Adipose tissue (tissue), 3 donors: ENCODE measurements around the gene USP51. TPM values are rescaled to one million over a fixed set of nuclear protein-coding genes. Genes with fewer than 3 reads are reported as not detected.
"Not testable (repeated sequence)": the region's sequence is repeated elsewhere in the genome, so short reads cannot be mapped to it uniquely, and the experiment has no call there.

Experiments
- H3K27ac ChIP-seq: one replicate; pipeline ENCODE4 v1.5.1; 2013; ENCODE audit warnings: low read depth, low read length
- WGBS, 3 donors: extraction: QIAGEN DNeasy Blood & Tissue Kit; methylation state at CpG; one replicate each; pipeline ENCODE4 v1.1.7; 2013; 5-methylcytosine and 5-hydroxymethylcytosine counted together
- polyA plus RNA-seq, 3 donors: library from polyadenylated mRNA; stranded (reverse); fragments of 200-250 nt; gene quantifications; one replicate each; pipeline ENCODE4 v1.2.3, GENCODE V29; 2013
- donor health status: healthy with polysubstance abuse.
- donor health status: Bipolar disorder and iron deficiency.
- donor health status: healthy.

USP51 gene
- under 1 TPM; 0.48 to 0.67 (median 0.56) TPM for polyA plus RNA-seq

GRCh38 chrX:55489314-55490009 lies at the start of gene USP51:
TSS of gene USP51 (minus strand) at chrX:55489848. CDS start at chrX:55488939, 909 bp downstream.
- 1 to 33% (median 1%) methylated on average over 31 to 34 of the region's 34 CpGs for WGBS, 3 donors

DNA sequence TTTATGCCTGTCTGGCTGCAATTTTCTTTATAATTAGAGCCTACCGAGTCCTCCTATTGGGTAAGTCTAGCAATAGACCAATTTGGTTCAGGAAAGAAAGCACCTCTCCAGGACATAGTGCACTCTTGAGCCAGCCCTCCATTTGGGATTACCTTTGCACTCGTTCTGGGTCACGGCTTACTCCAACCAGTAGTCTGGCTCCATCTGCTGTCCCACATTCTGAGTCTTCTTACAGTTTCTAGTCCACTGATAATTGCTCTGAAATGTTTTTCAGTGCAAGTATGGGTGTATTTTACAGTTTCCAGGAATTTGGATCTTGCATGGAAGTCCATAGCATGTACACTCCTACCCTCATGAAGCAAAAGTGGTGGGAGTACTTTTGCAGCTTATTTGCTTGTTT lies 34.8 kb upstream of the USP51 start:
- H3K27ac ChIP-seq = no peak overlapping the region
- 38 to 56% (median 55%) methylated on average over 3 of the region's 3 CpGs for WGBS, 3 donors

More at GRCh38 chrX:55489314-55490009, at the start of gene USP51:
- no peak within 1 kb of the TSS for H3K27ac ChIP-seq

- no peak overlapping the region for H3K27ac ChIP-seq
- 58 to 73% (median 62%) methylated on average over 1 of the region's 1 CpG for WGBS, 3 donors
These were observed 33.7 kb upstream of the USP51 start for GRCh38 chrX:55523356-55523755.

GRCh38 chrX:55522596-55523276 lies 33.1 kb upstream of the USP51 start:
- H3K27ac ChIP-seq = no peak overlapping the region
- WGBS, 3 donors = 44 to 64% (median 50%) methylated on average over 12 to 17 of the region's 17 CpGs

GRCh38 chrX:55521687-55522086 lies 32.0 kb upstream of the USP51 start:
- WGBS, 3 donors = 90 to 96% (median 93%) methylated on average over 3 of the region's 3 CpGs
- no peak overlapping the region for H3K27ac ChIP-seq

- no CpG with 5 or more reads among the region's 10 CpGs for whole genome bisulfite sequencing, 3 donors
- not testable (repeated sequence) for H3K27ac ChIP-seq
These were observed 27.3 kb upstream of the USP51 start for GRCh38 chrX:55516794-55517481.

DNA sequence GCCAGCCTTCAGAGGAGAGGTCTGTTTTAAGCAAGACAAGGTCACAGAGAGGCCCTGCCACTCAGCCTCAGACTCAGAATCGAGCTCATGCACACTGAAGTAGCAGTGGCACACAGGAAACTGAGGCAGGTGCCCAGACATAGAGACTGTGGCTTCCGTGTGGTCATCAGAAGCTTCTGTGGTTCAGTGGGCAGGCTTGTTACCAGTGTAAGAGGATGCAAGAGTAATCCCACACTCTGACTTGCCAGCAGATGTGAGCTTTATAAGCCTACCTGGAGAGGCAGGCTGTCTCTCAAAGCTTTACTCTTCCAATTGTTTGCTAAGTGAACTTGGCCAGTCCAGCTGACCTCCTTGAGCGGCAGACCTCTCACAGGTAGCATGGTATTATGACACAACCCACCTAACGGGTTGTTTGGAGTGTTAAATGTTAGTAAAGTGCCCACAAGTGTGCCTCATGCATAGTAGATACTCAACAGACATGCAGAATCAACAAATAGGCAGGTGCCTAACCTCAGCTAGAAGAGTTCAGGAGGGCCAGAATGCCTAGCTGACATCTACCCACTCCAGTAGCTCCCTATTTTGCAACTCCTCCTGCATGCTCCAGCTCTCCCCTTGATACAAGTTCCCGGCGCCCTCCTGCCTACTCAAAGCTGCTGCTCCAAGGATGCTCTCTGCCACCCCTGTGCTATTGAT lies 23.5 kb upstream of the USP51 start:
- not testable (repeated sequence) for H3K27ac ChIP-seq
- whole genome bisulfite sequencing, 3 donors = no CpG with 5 or more reads among the region's 6 CpGs

GRCh38 chrX:55508410-55509152 lies 18.9 kb upstream of the USP51 start:
- not testable (repeated sequence) for H3K27ac ChIP-seq
- no CpG with 5 or more reads among the region's 10 CpGs for WGBS, 3 donors

- WGBS, 3 donors = no CpG with 5 or more reads among the region's 5 CpGs
- H3K27ac ChIP-seq = not testable (repeated sequence)
These were observed 18.1 kb upstream of the USP51 start for GRCh38 chrX:55507699-55508098.

GRCh38 chrX:55507010-55507409 lies 17.4 kb upstream of the USP51 start:
- no CpG with 5 or more reads among the region's 5 CpGs for WGBS, 3 donors
- not testable (repeated sequence) for H3K27ac ChIP-seq

- H3K27ac ChIP-seq = no peak overlapping the region
- 50 to 61% (median 55%) methylated on average over 4 of the region's 4 CpGs for WGBS, 3 donors
These were observed 1.3 kb upstream of the USP51 start for GRCh38 chrX:55490974-55491373.

- WGBS, 3 donors = 53 to 62% (median 62%) methylated on average over 4 of the region's 4 CpGs
- no peak overlapping the region for H3K27ac ChIP-seq
These were observed 473 bp upstream of the USP51 start for GRCh38 chrX:55490121-55490520.

DNA sequence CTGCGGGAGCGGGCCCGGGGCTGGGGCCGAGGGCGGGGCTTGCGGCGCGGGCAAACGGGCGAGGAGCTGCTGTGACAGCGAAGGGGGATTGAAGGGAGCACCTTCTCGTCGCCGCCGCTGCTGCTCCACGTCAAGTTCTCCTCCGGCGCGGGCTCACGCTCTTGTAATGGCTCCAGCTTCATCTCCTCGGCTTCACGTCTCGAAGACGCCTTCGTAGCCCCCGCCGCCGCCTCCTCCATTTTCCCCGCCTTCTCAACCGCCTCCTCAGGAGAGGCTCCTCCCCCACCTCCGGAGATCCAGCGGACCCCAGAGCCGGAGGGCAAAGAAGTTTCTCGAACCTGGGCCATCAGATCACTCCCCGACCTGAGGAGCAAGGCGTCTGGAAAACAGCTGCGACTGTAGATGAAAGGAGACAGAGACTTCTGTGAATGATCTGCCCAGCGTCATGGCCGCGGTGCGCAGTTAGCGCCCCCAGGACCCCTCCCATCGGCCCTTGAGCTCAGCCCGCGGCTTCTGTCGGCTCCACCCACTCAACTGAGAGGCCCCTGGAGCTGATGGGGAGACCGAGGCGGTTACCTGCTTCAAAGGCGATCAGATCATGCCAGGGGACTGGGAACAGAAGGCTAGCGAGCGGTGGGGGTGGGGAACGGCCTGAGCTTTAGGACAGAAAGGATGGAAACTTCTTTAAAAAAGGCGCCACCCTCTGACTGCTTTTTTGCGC lies 895 bp downstream of the USP51 start:
- WGBS, 3 donors = 0 to 32% (median 0%) methylated on average over 26 to 54 of the region's 54 CpGs

DNA sequence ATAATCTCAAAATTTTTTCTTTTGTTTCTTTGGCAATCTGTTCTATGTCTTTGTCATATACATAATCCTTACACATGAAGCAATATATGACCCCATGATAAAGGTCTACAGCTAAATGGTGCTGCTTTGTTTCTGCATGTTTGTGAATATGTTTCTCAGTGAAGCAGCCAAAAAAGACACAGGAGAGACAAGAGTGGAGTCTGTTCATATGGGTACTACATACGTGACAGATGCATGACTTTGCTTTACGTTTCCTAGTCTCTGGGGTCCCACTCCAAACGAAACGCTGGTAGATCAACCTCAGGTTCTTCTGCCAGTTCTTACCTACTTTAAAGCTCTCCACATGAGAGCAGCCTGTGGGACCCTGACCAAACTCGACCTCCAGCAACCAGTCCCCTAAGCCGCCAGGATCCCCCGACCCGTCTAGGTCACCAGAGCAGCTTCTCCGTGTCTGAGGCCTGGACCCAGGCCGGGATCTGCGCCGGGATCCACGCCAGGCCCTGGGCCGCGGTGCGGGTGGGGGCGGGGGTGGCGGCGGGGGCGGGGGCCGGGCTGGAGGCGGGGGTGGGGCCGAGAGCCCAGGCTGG lies 1.5 kb downstream of the USP51 start:
- no peak overlapping the region for H3K27ac ChIP-seq
- WGBS, 3 donors = 1 to 14% (median 6%) methylated on average over 9 to 22 of the region's 23 CpGs

More for the DNA sequence above, 895 bp downstream of the USP51 start:
- H3K27ac ChIP-seq = no peak overlapping the region

GRCh38 chrX:55487143-55487542 lies 2.5 kb downstream of the USP51 start:
- WGBS, 3 donors = 71 to 94% (median 92%) methylated on average over 2 of the region's 2 CpGs
- no peak overlapping the region for H3K27ac ChIP-seq

- no peak overlapping the region for H3K27ac ChIP-seq
- WGBS, 3 donors = 36 to 84% (median 75%) methylated on average over 3 of the region's 3 CpGs
These were observed 2.9 kb downstream of the USP51 start for GRCh38 chrX:55486736-55487135.

DNA sequence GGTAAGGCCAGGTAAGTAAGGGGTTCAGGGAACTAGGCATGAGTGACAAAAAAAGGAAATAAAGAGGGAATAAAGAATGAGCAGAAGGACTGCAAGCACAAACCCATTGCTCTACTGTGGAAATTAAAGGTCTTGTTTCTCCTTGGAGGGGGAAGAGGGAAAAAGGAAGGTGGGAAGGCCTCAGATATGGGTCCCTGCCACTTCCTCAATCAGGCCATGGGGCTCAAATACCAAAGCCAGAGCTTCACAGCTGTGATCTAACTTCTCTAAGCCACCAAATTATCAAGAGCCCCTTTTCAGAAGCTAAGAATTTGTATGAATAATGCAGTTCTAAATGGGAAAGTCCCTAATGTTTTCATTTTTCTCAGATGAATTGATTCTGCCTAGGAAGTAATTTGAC lies 4.7 kb downstream of the USP51 start:
- no peak overlapping the region for H3K27ac ChIP-seq
